Endothelial cell of umbilical vein (primary cell): Measurements from ENCODE around the gene APOB.

Experiments
- CTCF ChIP-seq, 2 donors: IDR thresholded peaks; 1 replicate in 1 of 2; 2 replicates in 1 of 2; pipeline ENCODE4 v1.5.1; 2011; ENCODE audit warnings: low read length in 2 of 2, mild to moderate bottlenecking in 2 of 2, moderate library complexity in 2 of 2, control low read depth in 1 of 2, inconsistent platforms in 1 of 2, low read depth in 1 of 2; ENCODE audit not compliant: insufficient read depth in 1 of 2; ENCODE audit errors: extremely low read depth in 1 of 2
- FOS ChIP-seq: IDR thresholded peaks from 2 replicates; pipeline ENCODE4 v1.6.1; 2011; ENCODE audit warnings: mild to moderate bottlenecking, low read length, moderate library complexity, borderline replicate concordance; ENCODE audit not compliant: insufficient read depth
- JUN ChIP-seq: IDR thresholded peaks from 2 replicates; pipeline ENCODE4 v1.6.1; 2011; ENCODE audit warnings: borderline replicate concordance, low read depth; ENCODE audit not compliant: insufficient read length, insufficient read depth
- POLR2A ChIP-seq: IDR thresholded peaks from 2 replicates; pipeline ENCODE4 v1.6.1; 2012; ENCODE audit warnings: low read depth, mild to moderate bottlenecking, control low read depth, low read length

- TF ChIP-seq CTCF (IDR thresholded peaks at IDR 0.05; ENCODE audit: extremely low read depth in 1 of 2, insufficient read depth in 1 of 2, low read depth in 1 of 2, low read length in 2 of 2): no peak
- no peak for TF ChIP-seq JUN
- TF ChIP-seq FOS: no peak
- TF ChIP-seq POLR2A: no peak
These were observed 14.4 kb downstream of the APOB start for GRCh38 chr2:21029519-21029918.
